Measurements from ENCODE around the gene EIF3A.

- TF ChIP-seq EZH2 (IDR thresholded peaks at IDR 0.05; ENCODE audit: insufficient read depth, low read length) = no peak
- no peak for TF ChIP-seq CTCF (IDR thresholded peaks at IDR 0.05; ENCODE audit: insufficient read depth, low read depth, low read length)
These were observed 15.0 kb upstream of the EIF3A start for GRCh38 chr10:119095640-119096039.

All from astrocyte (in vitro differentiated cells and primary cell).